GF-D8 (cell line): ENCODE measurements around the gene RDH14.

Source experiments
- DNase-seq: peaks from one replicate; lab custom pipeline; 2025; lab: John Stamatoyannopoulos, UW

Gene RDH14

GRCh38 chr2:18520451-18521425 lies 39.7 kb downstream of the RDH14 start:
- DNase-seq = no peak

GRCh38 chr2:18519914-18520450 lies 40.5 kb downstream of the RDH14 start:
- no peak for DNase-seq

- no peak for DNase-seq
Observed at GRCh38 chr2:18518116-18519111, 42.0 kb downstream of the RDH14 start.

GRCh38 chr2:18517386-18517785 lies 43.1 kb downstream of the RDH14 start:
- no peak for DNase-seq

- no peak for DNase-seq
Observed at GRCh38 chr2:18516112-18516511, 44.3 kb downstream of the RDH14 start.

GRCh38 chr2:18514526-18515461 lies 45.7 kb downstream of the RDH14 start:
- no peak for DNase-seq

GRCh38 chr2:18510775-18511174 lies 49.7 kb downstream of the RDH14 start:
- DNase-seq = no peak

GRCh38 chr2:18506883-18507509 lies 53.5 kb downstream of the RDH14 start:
- DNase-seq = no peak

- DNase-seq = no peak
Observed at GRCh38 chr2:18505703-18506341, 54.6 kb downstream of the RDH14 start.
